DMS114 treated with DMSO at 0.1 percent for 48 hours (cell line): ENCODE measurements around the gene SLC6A8.
"Not testable (repeated sequence)": the region's sequence is repeated elsewhere in the genome, so short reads cannot be mapped to it uniquely, and the experiment has no call there.

Experiments used
- DNase-seq: peaks from one replicate; lab custom pipeline; 2025; ENCODE audit not compliant: unreplicated experiment; lab: John Stamatoyannopoulos, UW

SLC6A8 gene

DNA sequence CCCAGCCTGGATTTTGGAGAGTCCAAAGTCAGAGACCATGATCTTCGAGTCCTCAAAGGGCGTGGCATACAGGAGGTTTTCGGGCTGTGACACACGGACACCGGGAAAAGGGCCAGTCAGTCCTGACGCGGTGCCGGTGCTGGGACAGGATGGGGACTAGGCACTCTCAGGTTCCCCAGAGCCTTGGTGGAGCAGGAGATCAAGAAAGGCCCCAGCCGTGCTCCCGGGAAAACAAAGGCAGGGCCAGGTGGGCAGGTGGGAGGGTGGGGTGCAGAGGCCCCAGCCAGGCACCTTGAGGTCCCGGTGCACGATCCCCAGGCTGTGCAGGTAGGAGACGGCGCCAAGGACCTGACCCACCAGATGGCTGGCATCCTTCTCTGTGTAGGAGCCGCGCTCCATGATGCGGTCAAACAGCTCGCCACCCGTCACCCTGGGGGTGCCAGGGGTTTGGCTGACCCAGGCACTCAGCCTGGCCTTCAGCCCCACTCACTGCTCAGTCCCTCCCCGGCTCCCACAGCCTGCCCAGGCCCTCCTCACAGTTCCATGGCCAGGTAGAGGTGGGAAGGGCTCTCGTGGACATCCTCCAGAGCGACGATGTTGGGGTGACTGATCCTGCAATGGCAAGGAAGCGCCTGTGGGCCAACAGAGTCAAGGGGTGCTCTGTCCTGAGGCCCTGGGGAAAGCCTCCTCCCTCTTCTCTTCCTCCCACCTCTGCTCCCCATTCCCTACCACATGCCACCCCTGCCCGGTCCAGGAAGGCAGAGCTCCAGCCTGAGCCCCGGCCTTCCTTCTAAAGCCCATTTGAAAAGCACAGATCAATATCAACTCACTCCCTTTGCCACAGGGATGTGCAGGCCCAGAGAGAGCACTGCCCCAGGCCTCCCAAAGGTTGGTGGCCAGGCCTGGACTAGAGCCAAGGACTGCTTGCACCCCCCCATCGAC, 15.9 kb upstream of the SLC6A8 start:
- DNase-seq = no peak

DNA sequence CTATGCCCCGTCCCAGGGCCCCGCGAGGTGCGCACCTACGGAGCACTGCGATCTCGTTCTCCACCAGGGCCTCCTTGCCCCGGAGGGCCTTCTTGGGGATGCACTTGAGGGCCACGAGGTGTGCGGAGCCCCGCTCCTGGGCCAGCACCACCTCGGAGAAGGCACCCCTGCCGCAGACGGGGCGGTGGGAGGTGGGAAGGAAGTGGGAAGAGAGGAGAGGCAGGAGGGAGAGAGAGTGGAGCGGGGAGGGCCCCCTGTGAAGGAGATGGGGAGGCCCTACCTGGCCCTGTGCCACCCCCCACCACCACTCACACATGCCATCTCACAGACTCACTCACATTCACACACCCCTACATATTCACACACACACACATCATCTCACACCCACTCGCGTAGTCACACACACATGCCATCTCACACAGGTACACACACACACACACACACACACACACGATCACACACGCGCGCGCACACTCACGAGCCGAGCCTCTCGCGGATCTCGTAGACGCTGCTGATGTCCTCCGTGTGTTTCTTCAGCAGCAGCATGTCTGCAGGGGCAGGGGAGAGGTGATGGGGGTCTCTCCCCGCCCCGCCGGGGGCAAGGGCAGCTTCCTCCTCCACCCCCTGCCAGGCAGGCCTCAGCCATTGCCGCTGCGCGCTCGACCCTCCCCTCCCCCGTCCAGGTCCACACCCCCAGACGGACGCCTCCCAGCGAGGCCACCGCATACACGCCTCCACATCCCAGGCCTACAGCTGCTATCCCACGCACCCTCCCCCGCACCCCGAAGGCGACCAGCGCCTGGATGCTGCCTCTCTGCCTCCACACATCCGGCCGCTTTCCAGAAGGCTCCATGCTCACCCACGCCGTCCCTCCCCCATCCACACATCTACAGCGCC, 14.9 kb upstream of the SLC6A8 start:
- DNase-seq = no peak

DNA sequence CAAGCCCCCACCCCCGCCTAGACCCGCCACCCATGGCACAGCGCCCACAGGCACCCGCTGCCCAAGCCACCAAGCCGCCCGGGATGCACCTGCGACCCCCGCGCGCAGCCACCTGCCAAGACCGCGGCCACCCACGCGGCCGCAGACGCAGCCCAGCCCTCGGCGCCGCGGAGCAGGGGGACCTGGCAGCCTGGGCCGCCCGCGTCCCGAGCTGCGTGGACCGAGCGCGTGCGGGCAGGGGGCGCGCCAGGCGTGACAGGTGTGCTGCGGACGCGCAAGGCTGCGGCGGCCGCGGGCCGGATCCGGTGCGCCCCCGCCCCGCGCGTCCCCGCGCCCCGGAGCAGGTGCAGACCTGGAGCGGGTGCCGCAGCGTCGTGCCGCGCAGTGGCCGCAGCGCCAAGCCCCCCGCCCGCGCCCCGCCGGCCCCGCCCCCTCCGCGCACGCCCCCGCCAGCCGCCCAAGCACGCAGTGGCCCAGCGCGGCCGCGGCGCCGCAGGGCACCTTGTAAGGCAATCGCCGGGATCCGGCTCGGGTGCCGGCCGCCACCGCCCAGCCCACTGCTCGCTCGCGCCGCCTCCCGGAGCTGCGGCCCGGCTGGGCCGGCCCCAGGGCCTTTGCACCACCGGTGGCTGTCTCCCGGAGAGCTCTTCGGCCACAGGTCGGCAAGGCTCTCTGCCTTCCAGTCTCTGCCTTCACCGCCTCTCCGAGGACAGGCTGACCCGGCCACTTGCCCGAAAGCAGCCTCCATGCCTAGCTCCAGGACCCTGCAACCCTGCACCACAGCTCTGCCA, 14.1 kb upstream of the SLC6A8 start, which contains the start of gene PNCK:
Gene PNCK, minus strand, starts transcription at position 386 of the 791 bp plus-strand sequence. CDS start 737 bp downstream, outside the sequence.
- no peak for DNase-seq

DNA sequence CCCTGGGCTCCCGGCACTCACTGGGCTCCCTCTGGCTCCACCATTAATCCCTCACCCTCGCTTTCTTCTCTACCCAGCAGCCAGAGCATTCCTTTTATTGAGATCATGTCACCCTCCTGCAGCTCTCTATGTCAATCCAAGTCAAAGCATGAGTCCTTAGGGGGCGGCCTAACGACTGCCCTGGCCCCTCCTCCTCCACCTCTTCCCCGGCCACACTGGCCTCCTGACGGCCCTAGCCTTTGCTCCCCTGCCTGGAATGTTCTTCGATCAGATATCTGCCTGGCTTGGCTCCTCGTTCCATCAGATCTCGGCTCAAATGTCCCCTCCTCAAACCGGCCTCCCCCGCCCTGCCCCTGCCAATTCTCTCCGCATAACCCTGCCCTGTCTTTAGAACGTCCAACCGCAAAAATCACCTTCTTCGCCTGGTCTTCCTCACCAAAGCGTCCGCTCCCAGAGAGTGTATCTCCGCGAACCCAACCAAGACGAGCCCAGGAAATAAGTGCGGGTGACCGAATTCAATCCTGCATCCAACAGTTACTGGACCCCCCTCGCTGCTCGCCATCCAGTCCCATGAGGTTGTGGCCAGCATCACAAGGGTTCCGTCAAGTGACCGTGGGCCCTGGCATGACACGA, 13.4 kb upstream of the SLC6A8 start:
- no peak for DNase-seq

DNA sequence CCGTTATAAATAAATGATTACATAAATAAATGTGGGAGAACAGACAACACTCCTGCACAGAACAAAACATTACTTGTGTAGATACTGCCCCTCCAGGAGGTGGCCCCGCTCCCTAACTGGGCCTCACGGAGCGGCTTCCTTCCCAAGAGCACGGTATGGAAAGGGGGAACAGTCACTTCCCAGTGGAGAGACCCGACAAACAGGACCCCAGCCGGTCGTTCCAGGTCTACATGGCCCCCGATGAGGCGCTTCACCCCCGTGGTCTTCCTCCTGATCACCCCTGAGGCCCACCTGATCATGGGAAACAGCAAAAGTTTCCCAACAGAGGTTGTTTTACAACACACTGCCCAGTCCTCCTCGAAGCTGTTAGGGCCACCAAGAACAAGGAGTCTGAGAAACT, 6.6 kb upstream of the SLC6A8 start:
- DNase-seq = no peak

DNA sequence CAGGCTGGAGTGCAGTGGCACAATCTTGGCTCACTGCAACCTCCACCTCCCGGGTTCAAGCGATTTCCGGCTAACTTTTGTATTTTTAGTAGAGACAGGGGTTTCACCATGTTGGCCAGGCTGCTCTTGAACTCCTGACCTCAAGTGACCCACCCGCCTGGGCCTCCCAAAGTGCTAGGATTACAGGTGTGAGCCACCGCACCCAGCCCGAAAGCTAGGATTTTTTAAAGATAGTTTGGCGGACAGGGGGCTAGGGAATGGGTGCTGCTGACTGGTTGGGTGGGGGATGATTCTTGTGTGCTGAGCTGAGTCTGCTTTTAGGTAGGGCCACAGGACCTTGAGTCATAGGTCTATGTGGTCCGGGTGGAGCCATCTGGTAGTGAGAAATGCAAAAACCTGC, 4.2 kb upstream of the SLC6A8 start:
- DNase-seq = not testable (repeated sequence)

DNA sequence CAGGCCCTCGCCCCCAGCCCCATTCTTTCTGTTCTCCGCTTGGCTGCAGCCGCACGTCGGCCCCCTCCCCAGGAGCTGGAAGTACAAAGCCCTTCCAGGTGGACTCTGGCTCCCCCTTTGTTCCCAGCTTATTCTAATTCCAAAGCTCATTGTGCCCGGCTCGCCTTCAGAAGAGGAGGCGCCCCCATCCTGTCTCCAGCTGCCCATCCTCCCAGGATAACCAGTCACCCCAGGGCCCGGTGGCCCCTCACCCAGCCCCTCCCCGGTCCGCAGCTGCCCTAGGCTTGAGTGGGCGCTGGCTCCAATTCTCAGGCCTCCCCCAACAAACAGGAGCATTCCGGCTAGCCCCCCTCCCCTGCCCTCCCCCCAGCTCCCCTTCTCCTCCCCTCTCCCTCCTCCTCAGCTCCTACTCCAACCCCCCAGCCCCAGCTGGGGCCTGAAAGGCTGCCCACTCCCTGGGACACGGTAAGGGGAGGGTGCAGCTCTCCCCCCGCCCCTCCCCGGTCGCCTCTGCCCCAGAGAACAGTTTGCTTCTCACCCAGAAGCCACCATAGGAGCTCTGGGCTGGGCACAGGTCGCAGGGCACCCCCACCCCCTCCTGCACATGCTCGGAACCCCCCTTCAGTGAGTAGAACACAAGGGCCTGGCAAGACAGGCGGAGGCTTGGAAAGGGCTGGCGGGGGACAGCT, 3.1 kb upstream of the SLC6A8 start:
- DNase-seq = no peak

DNA sequence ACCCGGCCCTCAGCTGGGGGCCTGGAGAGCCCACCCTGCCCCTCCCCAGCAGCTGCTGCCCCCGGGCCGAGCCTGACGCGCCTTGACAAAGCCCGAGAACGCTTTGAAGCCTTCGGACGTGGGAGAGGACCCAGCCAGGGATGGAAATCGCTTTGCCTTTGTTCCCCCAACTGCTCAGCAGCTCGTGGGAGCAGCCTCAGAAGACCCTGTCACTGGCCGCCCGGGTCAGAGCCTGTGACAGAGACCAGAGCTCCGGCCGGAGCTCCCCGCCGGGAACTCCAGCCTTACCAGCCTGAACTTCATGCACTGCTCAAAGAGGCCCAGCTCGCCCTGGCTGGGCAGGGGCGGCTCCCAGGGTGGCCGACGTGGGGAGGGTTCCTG, 2.6 kb upstream of the SLC6A8 start:
- DNase-seq = no peak

DNA sequence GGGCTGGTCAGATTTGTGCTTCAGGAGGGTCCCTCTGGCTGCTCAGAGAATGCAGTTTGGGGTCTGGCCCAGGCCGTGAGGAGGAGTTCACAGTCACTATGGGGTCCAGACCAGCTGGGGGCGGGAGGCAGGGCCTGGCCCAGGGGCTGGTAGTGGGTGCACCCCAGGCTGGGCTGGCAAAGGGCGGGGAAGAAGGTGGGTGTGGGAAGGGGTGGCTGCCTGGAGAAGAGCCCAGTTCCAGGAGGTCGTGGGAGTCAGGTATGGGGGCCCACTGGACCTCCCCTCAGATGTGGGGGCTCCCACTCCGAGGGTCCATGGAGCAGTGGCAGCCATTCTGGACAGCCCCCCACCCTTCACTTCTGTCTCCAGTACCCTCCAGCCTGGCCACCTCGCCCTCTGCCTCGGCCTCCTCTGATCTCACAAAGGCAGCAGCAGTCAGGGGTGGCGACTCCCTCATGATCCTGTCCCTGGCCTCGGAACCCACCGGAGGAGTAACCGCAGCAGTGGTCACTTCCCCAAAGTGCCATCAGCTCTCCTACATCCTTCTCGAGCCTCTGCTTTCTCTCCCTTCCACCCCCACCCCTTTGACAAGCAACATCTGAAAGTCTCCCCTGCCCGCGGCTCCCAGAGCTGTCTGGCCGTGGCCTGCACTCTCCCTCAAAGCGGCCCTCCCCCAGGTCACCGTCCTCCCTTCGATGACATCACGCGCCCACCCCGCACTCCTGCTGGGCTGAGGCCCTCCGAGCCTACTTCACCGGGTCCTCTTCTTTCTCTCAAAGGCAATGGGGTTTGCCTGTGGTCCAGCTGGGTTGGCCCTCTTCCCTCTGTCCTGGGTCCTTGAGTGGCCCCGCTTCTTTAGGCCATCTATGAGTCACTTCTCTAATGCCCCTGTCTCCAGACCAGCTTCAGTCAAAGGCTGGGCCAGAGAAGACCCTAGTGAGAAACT, 1.7 kb upstream of the SLC6A8 start:
- DNase-seq = no peak

DNA sequence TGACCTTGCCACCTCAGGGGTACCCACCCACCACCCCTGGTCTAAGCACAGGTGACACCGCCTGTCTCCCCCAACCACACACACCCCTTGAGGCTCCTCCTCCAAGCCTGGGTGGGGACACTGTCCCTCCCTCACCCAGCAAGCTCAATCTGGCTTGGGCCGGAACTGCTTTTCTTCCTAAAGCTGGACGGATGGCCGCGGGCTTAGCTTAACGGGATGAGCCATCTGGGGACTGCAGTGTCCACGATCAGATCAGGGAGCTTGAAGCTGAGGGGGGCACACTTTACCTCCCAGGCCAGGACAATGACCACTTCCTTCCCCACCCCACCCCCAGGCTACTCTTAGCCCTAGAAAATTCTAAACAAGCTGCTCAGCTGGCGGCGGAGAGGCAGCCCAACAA, 1.0 kb upstream of the SLC6A8 start:
- DNase-seq = no peak

DNA sequence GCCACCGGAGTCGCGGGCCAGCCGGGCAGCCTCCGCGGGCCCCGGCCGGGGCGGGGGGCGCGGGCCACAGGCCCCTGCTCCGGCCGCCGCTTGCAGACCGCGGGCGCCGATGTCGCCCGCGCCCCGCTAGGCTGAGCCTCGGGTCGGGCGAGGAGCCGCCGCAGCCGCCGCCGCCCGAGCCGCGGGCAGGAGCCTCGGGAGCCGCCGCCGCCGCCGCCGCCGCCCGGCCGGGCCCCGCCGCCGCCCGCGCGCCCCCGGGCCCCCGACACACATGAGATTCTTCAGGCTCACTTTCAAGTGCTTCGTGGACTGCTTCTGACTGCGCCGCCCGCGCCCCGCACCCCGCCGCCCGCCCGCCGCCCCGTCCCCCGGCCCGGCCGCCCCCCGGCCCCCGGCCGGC, 345 bp downstream of the SLC6A8 start:
- DNase-seq = no peak

DNA sequence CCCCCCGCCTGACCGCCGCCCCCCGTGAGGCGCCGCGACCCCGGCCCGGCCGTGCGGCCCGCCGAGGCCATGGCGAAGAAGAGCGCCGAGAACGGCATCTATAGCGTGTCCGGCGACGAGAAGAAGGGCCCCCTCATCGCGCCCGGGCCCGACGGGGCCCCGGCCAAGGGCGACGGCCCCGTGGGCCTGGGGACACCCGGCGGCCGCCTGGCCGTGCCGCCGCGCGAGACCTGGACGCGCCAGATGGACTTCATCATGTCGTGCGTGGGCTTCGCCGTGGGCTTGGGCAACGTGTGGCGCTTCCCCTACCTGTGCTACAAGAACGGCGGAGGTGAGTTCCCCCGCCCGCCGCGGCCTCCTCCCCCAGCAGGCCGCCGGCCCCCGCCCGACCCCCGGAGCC, 780 bp downstream of the SLC6A8 start:
- DNase-seq = no peak

DNA sequence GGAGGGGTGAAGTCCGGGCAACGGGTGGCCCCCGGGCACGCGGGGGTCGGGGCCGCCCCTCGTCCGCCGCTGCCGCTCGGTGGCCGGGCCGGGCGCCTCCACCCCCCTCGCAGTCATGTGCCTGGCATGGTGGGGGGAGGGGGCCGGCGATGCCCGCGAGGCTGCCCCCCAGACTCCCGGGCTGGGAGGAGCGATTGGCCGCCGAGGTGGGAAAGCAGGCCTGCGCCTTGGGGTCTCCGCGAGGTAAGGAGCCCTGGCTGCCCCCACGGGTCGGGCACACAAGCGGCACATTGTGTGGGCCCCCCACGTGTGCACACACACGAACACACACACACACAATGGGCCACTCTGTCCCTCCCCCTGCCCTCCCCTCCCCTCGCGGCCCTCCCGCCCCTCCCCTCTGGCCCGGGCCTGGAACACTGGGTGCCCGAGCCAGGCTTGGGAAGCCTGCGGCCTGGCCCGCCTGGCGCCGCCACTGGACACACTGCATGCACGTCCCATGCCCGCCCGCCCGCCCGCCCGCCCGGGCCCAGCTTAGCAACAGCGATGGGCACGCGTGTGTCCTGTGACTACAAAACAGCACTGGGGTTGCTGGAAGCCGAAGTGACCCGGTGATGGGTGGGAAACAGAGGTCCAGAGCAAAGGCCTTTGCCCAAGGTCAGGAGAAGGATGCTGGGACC, 1.3 kb downstream of the SLC6A8 start:
- DNase-seq = no peak

DNA sequence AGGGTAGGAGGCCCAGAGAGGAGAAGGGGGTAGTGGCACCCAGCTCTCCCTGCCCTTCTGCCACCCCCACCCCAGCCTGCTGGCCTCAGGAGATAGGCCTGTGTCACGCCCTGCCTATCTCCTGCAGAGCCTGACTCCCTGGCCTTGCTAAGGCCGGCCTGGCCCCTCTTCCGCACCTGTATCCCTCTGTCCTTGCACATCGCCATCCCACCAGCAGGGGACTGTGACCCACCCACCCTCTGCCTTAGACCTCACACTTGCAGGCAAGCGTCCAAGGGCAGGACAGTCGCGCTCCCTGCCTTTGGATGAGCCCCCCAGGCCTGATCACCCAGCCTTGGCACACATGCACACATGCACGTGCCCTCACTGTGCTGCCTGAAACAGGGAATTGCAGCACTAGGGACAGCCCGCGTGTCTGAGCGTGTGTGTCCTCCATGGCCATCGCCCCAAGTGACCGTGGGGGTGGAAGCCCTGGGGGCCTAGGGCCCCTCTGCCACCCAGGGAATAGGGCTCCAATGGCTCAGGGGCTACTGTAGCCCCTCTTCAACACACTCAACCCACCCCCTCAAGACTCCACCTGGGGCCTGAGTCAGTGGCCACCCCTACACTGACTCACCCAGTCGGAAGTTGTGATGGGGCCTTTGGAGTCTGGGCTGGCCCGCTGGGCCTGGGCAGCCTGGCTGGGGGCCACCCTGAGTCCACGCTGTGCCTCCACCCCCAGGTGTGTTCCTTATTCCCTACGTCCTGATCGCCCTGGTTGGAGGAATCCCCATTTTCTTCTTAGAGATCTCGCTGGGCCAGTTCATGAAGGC, 2.1 kb downstream of the SLC6A8 start:
- no peak for DNase-seq

DNA sequence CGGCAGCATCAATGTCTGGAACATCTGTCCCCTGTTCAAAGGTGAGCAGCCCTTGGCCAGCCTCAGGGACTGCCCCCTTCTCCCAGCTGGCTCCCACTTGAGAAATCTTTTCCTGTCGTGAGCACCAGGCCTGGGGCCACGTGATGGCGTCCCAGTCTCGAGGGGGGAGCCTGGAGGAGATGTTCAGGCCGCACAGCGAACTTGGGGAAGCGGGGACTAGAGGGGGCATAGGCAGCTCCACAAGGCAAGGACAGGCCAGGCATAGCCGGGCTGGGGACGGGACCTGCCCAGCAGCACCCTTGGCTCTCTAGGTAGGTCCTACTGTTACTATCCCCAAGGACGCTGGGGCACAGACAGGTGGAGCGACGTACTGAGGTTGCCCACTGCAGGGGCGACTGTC, 2.7 kb downstream of the SLC6A8 start:
- no peak for DNase-seq

DNA sequence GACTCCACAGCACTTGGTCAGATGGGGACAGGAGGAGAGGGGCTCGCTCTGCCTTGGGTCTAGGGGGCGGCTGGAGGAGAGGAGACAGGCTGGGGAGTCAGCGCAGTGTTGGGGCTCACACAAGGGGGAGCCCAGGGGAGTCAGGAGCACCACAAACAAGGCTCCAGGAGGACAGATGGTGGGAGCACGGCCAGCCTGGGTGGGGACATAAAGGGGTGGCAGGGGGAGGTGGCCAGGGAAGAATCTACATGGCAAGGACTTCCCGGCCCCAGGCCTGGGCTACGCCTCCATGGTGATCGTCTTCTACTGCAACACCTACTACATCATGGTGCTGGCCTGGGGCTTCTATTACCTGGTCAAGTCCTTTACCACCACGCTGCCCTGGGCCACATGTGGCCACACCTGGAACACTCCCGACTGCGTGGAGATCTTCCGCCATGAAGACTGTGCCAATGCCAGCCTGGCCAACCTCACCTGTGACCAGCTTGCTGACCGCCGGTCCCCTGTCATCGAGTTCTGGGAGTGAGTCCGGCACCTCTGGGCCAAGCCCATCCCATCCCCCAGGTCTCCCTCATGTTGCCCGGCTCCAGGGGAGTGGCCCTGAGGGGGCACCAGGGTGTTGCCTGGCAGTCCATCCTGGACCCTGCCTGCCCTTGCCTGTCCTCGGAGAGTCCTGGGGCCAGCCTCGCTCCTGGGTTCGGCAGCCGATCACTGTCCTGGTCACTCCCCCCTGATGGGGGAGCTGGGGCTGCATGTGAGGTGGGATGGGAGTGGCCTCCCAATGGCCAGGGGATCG, 3.5 kb downstream of the SLC6A8 start:
- not testable (repeated sequence) for DNase-seq

DNA sequence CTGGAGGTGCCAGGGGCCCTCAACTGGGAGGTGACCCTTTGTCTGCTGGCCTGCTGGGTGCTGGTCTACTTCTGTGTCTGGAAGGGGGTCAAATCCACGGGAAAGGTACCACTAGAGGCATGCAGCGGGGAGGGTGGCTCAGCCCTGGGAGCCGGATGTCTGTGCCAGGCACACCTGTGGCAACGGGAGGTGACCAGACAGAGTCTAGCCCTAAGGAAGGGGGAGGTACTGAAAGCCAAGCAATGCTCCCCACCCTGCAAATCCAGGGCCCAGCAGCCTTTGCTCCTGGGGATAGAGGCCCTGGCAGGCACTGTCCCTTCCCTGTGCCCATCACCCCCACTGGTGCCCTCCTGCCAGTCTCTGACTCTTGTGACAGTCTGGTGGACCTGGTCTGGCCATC, 4.3 kb downstream of the SLC6A8 start:
- DNase-seq = no peak
